Measurements from ENCODE around the gene ALPG.

The ALPG gene

GRCh38 chr2:232460171-232460570 lies 53.5 kb downstream of the ALPG start:
- no peak for DNase-seq

All from CD4-positive, alpha-beta T cell treated with Interleukin-15 for 1 hour (primary cell).